Stomach (tissue), 4 donors: ENCODE results near the gene GGA1.

Experiments used
- CTCF ChIP-seq, 7 experiments: fragments of 450-650 bp in 4 of 7; fragments of 200-600 bp in 3 of 7; sonication (generic) in 3 of 7; IDR thresholded peaks; one replicate each; pipeline ENCODE4 v1.5.1; 2016 to 2019; ENCODE audit warnings: antibody characterized with exemption in 7 of 7, control low read depth in 2 of 7, mild to moderate bottlenecking in 1 of 7
- EP300 ChIP-seq: sonication (generic); formaldehyde crosslinking; IDR thresholded peaks from one replicate; pipeline ENCODE4 v1.6.1; 2017; ENCODE audit warnings: antibody characterized with exemption

- no peak for TF ChIP-seq EP300
- TF ChIP-seq CTCF (IDR thresholded peaks at IDR 0.05): no peak
These were observed 64.4 kb downstream of the GGA1 start for GRCh38 chr22:37672920-37673455.
